Posterior cingulate gyrus (tissue), 11 donors: ENCODE data around the gene GPR75.

ENCODE experiments used
- DNase-seq, 10 donors: peaks; one replicate each; pipeline versions ENCODE4 v3.0.0 to v3.0.0-alpha.2; 2020 to 2021; ENCODE audit warnings: mixed read lengths in 3 of 10
- intact Hi-C: fragments of 100-400 bp; cut with DNase I; formaldehyde crosslinking; loops from one replicate; pipeline ENCODE4 v1.15.1; 2023

Gene GPR75

GRCh38 chr2:53818854-53819435 lies 40.8 kb downstream of the GPR75 start:
- intact Hi-C loops, result no loop called here
- DNase-seq, result no peak

- DNase-seq, result no peak
- intact Hi-C loops, result no loop called here
Observed at GRCh38 chr2:53813151-53813550, 46.6 kb downstream of the GPR75 start.

GRCh38 chr2:53811601-53812000 lies 48.2 kb downstream of the GPR75 start:
- intact Hi-C loops, result no loop called here
- DNase-seq, result no peak
